ENCODE results near the gene EFCAB6.

The EFCAB6 gene

DNA sequence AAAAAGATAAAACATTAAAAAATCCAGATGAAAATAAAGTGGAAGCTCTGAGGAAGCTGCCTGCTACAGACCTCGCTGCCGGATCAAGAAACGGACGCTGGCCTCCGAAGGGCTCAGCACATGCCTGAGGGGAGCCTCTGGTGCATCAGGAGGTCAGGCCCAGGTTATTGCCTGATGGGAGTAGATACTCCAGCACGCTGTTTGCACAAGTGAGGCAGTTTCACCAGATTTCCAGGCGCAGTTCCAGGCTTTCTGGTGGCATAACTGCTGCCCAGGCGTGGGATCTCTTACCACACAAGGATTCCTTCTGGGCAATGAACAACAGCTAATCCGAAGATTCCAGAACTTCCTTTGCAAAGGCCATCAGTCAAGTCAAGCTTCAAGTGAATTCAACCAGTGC is 246.1 kb downstream of the EFCAB6 start:
- DNase-seq, result no peak

DNA sequence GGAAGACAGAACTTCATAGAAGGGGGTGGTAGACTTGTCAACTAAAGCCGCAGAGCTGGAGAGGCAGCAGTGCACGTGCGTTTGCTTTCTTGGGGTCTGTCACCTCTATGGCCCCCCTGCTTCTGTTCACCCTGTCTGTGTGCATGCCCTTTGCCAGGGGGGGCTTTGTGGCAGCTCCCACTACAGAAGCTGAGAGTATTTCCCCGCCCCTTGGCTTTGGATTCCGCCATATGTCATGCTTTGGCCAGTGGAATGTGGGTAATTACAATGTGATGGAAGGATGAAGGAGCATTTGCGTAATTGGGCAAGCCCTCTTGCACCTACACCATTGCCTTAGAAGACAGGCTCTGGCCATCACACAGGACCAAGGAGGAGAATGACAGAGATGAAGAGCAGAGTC is 247.2 kb downstream of the EFCAB6 start:
- no peak for DNase-seq

DNA sequence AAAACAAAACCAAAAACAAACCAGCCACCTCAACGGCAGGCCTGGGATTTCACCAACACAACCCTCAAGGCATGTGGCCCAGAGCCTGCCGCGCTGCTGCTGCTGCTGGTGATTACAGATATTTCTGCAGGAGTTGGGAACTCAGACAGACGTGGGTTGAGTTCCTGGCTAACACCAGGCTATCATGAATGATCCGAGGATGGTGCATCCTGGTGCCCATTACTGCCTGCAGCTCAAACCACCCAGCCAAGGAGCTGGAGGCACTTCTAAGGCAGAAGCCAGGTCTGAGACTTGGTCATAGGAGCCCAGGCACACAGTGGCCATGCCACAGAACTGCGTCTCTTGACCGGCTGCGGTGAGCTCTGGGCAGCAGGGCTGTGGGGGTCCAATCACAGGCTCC is 248.5 kb downstream of the EFCAB6 start:
- no peak for DNase-seq

DNA sequence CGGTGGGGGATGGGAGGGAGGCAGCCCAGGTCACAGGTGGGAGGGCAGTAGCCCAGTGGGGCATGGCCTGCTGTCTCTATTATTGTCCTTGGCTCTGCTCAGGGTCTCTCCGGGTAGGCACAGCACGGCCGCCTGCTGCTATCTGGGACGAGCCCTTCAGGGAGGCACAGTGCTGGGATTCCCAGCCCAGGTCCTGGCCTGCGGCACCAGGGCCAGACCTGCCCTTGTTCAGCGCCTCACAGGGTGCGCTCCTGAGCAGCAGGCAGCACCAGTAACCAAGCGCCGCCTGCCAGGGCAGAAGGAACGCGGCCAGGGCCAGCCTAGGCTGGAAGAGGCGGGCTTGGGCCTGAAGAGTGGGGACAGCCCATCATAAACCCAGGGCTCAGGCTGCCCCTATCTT is 249.3 kb downstream of the EFCAB6 start:
- no peak for DNase-seq

DNA sequence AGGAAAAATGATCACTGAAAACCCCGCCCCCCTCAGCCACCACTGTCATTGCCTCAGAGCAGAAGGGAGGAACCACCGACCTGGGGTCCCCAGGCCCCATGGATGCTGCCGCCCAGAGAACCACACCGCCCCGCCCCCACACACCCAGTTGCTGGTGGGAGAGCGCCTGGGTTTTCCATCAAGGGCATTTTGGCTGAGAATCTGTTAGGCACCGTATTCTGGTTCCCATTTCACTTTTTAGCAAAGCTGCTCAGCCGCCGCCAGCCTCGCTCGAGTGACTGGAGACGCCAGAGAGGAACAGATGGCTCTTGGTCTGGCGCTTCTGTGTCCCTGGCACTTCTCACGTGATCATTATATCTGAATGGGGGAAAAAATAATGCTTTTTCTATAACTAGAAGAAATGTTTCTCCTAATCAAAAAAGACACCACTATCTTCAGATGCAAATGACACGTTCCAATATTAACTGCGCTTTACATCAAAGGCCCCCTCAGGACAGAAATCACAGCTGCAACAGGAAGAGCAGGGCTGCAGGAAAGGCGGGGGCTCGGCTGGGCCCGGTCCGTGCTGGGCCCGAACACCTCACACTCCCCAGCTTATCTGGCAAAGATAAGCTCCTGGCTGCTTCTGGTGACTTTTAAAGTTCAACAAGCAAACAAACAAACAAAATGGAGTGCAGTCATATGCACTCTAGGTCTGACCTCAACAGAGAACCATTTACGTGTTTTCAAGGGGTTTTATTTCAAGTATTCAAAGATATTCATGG is 250.5 kb downstream of the EFCAB6 start:
- DNase-seq, result no peak

DNA sequence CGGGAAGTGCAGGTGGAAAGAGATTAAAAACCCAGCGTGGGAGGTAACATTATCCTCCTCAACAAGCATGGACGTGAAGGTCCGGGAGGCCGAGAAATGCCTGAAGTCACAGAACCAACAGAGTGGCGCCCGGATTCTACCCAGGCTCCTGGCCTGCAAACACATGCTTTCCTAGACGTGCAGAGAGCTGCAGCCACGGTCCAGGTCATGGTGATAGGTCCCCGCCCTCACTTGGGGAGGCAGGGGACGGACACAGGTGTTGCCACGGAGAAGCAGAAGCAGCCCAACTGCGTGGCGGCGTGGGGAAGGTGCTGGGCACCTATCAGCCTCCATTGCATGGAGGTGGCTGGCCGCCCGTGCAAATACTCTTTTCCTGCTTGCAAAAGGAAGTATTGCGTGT is 251.5 kb downstream of the EFCAB6 start:
- DNase-seq, result no peak

DNA sequence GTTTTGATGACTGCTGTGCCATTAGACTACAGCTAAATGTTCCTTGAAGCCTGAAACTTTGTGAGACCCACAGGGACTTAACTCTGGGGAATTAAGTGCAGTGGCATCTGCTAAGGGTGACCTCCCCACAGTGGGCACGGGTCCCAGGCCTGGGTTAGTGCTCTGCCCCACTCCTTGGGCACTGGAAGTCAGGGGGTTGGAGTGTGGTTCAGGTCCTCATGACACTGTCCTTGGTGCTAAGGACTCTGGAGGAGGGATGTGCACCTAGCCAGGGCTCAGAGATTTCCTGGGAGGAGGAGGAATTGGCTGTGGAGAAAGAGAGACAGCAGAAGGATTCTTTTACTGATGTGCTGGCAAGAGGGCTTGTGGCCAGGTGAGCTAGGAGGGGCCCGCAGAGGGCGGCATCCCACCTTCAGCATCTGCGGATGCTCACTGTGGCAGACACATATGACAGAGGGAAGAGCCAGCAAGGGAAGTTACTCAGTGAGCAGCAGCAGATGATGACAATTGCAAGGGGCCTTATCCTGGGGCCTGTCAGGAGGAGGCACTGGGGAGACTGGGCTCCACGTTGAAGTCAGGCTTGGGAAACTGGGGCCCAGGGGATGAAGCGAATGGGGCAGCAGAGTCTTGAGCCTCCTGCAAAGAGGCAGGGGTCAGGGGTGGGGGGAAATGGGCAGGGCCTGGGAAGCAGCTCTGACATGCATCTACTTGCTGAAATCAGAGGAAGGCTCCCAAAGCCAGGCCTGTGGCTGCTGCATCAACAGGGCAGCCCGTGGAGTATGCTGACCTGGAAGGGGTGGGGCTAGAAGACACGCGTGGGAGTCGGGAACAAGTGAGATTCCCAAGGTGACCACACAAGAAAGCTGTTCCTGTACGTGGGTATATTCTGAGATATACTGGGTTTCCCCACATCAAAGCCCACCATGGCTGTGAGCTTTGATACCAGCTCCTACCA is 256.3 kb downstream of the EFCAB6 start:
- no peak for DNase-seq

DNA sequence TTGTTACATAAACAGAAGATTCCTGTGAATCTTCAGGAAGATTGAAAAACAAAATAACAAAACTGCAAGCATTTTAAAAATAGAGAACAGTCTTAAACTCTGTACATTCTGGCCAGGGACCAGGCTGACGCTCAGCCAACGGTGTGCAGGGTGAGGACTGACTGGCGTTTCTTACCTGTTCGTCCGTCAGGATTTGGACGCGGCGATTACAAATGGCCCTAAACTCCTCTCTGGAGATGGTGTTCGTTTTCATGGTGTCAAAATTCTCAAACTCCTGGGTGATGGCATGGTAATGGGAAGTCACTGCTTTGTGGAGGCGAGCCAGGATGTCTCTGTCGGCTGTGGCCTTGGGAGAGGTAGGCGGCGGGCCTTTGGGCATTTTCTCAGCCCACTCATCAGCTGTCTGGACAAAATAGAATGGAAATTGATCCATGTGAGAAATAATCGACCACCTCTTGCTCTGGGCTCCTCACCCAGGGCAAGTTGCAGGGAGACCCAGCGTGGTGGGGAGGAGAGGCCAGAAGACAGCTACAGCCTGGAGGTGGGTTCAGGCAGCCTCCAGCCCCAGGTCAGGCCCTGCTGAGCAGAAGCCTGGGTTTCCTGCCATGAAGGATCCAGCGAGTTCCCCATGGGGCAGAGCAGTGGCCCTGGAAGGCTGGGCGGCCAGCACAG is 257.3 kb downstream of the EFCAB6 start:
- no peak for DNase-seq

DNA sequence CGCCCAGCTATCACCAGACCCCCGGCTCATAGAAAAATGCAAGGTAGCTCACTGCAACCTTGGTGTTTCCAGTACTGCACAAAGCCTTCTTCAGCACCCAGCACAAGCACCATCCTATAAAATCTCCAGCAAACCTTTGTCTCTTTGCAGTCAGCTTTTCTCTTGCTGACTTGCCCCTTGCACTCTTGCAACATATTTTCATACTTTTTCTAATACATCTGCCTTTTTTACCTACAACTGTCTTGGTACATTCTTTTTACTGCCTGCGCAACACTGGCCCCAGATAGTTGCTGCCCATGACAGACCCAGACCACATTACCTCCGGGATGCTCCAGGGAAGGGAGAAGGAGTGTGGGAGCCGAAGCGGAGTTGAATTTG is 257.9 kb downstream of the EFCAB6 start:
- no peak for DNase-seq

DNA sequence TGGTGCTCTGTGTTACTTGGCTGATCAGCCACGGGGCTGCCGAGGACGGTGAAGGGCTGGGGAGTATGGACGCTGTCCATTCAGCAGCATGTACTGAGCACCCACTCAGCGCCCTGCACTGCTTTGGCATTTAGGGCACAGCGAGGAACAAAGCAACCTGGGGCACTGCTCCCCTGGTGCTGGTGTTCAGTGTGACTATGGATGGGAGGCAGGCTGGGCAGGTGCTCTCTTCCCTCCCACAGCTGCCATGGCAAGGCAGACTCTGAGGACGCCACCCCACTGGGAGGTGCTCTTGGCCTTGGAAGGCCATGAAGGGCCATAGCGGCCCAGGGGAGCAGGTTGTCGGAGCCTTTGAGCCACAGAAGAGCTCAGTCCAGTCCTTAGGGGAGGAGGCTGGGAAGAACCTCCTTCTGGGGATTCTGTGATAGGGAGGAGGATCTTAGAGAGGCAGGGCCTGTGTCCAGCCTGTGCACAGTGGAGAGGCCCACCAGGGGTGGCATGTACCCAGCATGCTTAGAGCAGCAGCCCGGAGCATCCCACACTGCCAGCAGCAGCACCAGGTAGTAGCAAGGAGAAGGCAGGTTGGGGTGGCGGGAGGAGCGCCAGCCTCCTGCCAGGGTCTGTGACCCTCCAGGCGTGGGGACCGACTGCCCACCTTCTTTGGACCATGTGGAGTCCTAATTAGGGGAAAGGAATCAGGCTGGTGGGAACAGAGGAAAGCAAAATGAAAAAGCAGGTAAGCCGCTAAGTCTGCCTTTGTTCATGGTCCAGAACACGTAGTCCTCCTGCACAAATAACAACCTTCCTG is 258.4 kb downstream of the EFCAB6 start:
- no peak for DNase-seq

DNA sequence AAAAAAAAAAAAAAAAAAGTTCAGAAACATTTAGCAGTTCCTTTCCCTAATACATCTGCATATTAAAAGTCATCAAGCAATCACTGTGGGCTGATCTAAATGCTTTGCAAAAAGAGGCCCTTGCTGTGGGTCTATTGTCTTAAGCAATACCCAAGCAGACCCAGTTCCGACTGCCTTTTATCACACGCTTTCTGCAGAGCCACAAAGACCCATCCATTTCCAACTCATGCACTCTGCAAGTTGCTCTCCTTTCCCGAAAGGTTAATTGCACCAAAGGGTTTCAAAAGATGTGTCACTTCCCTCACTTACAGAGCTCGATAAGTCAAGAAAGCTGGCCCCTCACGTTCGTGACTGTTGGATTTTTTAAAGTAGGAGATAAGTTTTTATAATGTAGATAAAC is 261.4 kb downstream of the EFCAB6 start:
- DNase-seq, result no peak

DNA sequence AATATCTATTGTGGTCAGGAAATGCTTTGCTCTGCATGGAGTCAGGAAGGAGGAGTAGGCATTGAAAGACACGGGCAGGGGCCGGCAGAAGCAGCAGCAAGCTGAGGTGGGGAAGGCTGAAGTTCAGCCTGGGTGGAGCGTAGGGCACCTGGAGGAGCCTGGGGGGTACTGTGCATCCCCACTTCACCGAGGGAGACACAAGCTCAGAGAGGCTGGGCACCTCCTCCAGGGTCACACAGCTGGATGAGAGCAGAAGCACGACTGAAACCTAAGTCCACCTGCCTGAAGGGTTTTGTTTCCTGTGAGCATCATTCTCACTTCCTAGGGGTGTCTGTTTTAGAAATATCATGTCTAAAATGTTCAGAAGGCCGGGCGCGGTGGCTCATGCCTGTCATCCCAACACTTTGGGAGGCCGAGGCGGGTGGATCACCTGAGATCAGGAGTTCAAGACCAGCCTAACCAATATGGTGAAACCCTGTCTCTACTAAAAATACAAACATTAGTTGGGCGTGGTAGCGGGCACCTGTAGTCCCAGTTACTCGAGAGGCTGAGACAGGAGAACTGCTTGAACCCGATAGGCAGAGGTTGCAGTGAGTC is 262.0 kb downstream of the EFCAB6 start:
- no peak for DNase-seq

DNA sequence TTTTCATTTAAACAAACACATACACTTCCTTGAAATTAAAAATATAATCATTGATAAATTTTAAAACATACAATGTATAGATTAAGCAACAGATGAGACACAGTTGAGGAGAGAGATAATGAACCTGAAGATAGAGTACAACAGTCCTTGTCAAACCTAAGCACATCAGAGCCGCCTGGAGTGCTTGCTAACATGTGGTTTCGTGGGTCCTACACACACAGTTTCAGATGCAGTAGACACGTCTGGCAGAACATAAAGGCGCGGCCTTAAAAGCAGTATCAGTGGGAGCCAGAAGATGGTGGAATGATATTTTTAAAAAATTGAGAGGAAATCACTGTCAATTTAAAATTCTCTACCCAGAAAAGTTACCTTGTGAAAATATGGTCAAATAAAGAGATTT is 265.9 kb downstream of the EFCAB6 start:
- DNase-seq, result no peak

DNA sequence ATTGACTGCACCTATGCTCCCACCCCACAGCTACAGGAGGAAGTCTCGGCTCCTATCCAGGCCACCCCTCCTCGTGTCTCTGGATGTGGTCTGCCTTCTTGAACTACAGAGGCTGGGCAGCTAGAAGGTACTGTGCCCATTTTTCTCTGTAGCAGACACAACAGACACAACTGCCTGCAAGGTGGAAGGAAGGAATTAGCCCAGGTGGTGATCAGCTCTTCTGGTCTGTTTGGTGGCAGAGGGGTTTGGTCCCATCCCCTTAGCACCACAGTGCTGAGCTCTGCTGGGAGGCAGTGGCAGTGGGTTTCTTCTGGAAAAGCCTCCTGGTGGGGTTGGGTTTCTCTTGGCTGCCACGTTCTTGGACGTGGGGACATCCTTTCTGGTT is 267.8 kb downstream of the EFCAB6 start:
- no peak for DNase-seq

DNA sequence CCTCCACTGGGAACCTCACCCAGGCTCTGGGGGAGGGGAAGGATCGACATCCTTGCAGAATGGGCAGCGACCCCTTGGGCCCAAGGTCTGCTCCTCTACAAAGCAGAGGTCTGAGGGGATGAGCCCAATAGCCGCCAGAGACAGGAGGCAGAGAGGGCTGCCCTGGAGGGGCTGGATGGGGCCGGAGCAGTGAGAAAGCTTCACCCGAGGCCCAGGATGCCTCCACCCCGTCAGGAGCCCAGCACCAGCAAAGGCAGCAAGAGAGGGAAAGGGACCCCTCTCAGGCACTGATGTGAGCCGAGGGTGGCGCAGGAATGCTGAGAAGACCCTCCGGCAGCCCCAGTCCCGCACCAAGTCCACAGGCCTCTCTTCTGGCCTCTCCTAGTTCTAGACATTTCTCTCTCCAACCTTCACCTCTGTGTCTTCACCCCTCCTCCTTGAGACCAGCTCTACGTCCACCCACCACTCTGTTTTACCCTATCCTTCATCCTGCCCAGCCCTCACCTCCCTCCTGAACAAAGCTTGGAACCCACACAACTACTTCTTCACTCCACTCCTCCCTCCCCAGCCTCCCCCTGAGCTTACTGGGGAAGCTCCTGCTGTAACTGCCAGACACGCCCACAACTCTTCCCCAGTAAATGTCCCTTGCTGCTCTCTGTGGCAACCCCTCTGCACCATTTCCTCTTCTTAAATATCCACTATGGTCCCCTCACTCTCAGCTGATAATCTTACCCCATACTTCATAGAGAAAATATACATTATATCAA is 268.4 kb downstream of the EFCAB6 start:
- DNase-seq, result no peak

DNA sequence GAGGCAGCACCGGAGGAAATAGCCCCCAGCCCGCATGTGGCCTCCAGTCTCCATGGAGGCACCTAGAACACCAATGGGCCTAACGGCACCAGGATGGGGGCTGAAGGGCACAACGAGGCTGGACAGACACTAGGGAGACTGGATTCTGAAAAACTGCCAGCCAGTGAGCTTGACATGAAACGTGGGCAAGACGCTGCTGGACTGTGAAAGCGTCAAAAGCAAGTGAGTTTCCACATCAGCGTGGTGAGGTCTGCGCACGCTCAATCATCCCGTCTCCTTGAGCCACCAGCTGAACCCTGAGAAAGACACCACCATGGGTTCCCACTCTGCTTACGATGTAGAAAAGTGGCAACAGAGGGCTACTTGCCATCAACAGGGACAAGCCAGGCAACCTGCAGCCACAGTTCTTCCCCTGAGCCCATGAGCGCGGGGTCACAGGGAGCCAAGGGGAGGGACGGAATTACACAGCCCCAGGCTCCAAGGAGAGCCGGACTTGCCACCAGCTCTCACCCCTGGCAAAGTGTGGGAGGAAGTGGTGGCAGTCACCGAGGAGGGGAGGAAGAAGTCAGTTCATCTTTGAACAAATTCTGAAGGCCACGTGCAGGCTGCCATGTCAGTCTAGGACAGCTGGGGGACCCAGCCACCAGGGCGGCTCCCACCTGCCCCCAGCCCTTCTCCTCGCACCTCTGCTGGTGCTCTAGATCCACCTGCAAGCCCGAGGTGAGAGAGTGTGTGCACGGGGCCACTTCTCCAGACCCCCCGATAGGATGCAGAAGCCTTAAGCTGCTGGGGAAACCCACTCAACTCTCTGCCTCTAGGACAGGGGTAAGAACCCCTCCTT is 269.2 kb downstream of the EFCAB6 start:
- DNase-seq, result no peak

DNA sequence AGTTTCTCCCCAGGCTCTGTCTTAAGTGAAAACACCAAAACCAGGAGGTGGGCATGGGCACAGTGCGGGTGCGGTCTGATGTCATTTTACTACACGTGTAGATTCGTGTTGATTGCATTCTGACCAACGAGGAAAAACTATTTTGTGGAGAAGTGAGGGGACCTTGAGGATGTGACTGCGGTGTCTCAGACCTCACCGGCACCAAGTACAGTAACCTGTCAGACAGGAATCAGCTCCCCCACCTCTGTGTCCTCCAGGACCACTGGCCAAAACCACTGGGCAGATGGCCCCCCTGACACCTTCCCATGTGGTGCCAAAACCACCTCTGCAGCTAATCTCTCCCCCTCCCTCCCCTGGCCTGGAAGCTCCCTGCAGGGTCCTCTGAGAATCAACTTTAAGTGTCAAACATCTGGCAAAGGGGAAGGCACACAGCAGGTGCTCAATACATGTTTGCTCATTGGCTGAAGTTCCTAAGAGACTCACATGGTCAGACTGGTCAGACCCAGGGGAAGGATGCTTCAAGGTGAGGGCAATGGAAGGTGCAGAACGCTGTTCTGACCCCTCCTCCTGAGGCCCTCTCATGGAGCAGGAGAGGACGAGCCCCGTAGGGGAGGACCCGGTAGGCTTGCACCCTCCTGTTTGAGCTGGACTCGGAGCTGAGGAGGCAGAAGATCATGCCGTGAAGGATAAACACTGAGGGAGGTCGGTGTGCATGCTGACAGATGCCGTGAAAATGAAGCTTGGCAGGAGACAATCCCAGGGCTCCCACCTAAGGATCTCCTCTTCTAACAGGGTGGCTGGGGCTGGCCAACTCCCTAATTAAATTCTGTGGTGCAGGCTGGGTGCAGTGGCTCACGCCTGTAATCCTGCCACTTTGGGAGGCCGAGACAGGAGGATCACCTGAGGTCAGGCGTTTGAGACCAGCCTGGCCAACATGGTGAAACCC is 270.4 kb downstream of the EFCAB6 start:
- no peak for DNase-seq

DNA sequence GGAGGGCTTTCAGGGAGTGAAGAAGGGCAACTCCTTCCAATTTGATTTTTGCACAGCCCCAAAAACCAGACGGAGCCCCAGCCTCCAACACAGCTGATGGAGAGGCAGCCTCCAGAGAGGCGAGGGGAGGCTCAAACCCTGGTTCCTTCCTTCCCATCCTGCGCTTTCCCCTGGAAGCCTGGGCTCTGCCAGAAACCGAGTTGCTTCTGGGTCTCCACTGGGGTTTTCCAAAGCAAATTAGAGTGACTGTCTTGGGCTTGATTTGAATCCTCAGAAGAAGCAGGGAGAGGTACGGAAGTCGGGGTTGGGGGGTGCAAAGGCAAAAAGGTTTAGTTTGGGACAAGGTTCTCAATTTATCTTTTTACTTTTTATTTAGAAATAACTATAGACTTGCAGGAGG is 271.1 kb downstream of the EFCAB6 start:
- DNase-seq, result no peak

DNA sequence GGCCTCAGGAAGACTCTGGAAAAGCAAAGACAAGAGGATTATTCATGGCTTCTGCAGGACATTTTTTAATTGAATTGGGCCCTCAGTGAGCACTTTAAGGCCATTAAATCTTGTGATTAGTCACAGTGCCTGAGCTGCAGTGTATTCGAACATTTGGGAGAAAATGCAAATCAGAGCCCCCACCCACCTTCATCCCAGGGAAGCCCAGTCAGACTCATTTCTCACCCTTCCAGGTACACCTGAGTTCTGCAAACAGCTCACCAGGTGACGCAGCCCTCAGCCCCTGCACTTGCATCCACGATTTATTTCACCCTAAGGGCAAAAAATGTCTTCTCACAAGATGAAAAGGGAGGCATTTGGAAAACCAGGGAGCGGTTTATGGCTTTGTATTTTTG is 271.6 kb downstream of the EFCAB6 start:
- no peak for DNase-seq

Measured in EL (cell line).